H9 (cell line): ENCODE measurements around the gene B3GNT3. TPM values are rescaled to one million over a fixed set of nuclear protein-coding genes. Genes with fewer than 3 reads are reported as not detected.

Source experiments
- DNase-seq: peaks from one replicate; pipeline ENCODE4 v3.0.0-alpha.2; 2017
- H2AFZ ChIP-seq: one replicate; pipeline ENCODE4 v1.6.1; 2013; ENCODE audit warnings: mild to moderate bottlenecking, low read length, control low read depth, moderate library complexity
- H2AK5ac ChIP-seq: 2 replicates; pipeline ENCODE4 v1.6.1; 2013; ENCODE audit warnings: low read length, control low read depth, mixed read lengths; ENCODE audit not compliant: insufficient read length
- H2BK120ac ChIP-seq: one replicate; pipeline ENCODE4 v1.6.1; 2013; ENCODE audit warnings: low read depth, mild to moderate bottlenecking, low read length, control low read depth, inconsistent platforms; ENCODE audit not compliant: poor library complexity, severe bottlenecking
- H2BK12ac ChIP-seq: 2 replicates; pipeline ENCODE4 v1.6.1; 2013; ENCODE audit warnings: low read length, control low read depth, mixed read lengths, low read depth; ENCODE audit not compliant: insufficient read length
- H2BK15ac ChIP-seq: 2 replicates; pipeline ENCODE4 v1.6.1; 2013; ENCODE audit warnings: low read depth, low read length, control low read depth
- H2BK20ac ChIP-seq: one replicate; pipeline ENCODE4 v1.6.1; 2013; ENCODE audit warnings: low read depth, mild to moderate bottlenecking, low read length, control low read depth, inconsistent platforms; ENCODE audit not compliant: poor library complexity, severe bottlenecking
- H2BK5ac ChIP-seq: 2 replicates; pipeline ENCODE4 v1.6.1; 2013; ENCODE audit warnings: low read length, control low read depth, mixed read lengths; ENCODE audit not compliant: insufficient read length
- H3K14ac ChIP-seq: 2 replicates; pipeline ENCODE4 v1.6.1; 2013; ENCODE audit warnings: low read length, control low read depth; ENCODE audit not compliant: insufficient read depth
- H3K18ac ChIP-seq: 2 replicates; pipeline ENCODE4 v1.6.1; 2013; ENCODE audit warnings: low read depth, mild to moderate bottlenecking, mixed read lengths, low read length, control low read depth; ENCODE audit not compliant: insufficient read length
- H3K23ac ChIP-seq: 2 replicates; pipeline ENCODE4 v1.6.1; 2013; ENCODE audit warnings: low read length, control low read depth, mixed read lengths, low read depth; ENCODE audit not compliant: insufficient read length
- H3K23me2 ChIP-seq: 2 replicates; pipeline ENCODE4 v1.6.1; 2013; ENCODE audit warnings: low read depth, mild to moderate bottlenecking, mixed read lengths, low read length, control low read depth; ENCODE audit not compliant: insufficient read length, poor library complexity, severe bottlenecking
- H3K27ac ChIP-seq: 2 replicates; pipeline ENCODE4 v1.5.1; 2013; ENCODE audit warnings: low read length, control low read depth, mixed read lengths, low read depth; ENCODE audit not compliant: insufficient read length
- H3K27me3 ChIP-seq: 2 replicates; pipeline ENCODE4 v1.6.1; 2013; ENCODE audit warnings: low read length, control low read depth, inconsistent platforms; ENCODE audit not compliant: insufficient read depth
- H3K4ac ChIP-seq: 2 replicates; pipeline ENCODE4 v1.6.1; 2013; ENCODE audit warnings: low read depth, mild to moderate bottlenecking, control low read depth, inconsistent platforms, low read length, moderate library complexity
- H3K4me1 ChIP-seq: 2 replicates; pipeline ENCODE4 v1.6.1; 2013; ENCODE audit warnings: low read length, control low read depth, inconsistent platforms; ENCODE audit not compliant: insufficient read depth
- H3K4me2 ChIP-seq: 2 replicates; pipeline ENCODE4 v1.6.1; 2013; ENCODE audit warnings: low read length, control low read depth, mixed read lengths; ENCODE audit not compliant: insufficient read length, insufficient read depth
- H3K56ac ChIP-seq: 2 replicates; pipeline ENCODE4 v1.6.1; 2013; ENCODE audit warnings: low read depth, mild to moderate bottlenecking, mixed read lengths, low read length, control low read depth; ENCODE audit not compliant: insufficient read length
- H3K79me1 ChIP-seq: 2 replicates; pipeline ENCODE4 v1.6.1; 2013; ENCODE audit warnings: low read depth, mild to moderate bottlenecking, moderate library complexity, low read length, control low read depth, inconsistent platforms; ENCODE audit not compliant: insufficient read depth, poor library complexity, severe bottlenecking
- H3K79me2 ChIP-seq: 2 replicates; pipeline ENCODE4 v1.6.1; 2013; ENCODE audit warnings: low read length, control low read depth, inconsistent platforms; ENCODE audit not compliant: insufficient read depth
- H3K9ac ChIP-seq: 2 replicates; pipeline ENCODE4 v1.6.1; 2013; ENCODE audit warnings: low read length, control low read depth, mixed read lengths; ENCODE audit not compliant: insufficient read length; ENCODE audit errors: extremely low read depth
- H3K9me3 ChIP-seq: one replicate; pipeline ENCODE4 v1.6.1; 2013; ENCODE audit warnings: low read depth, low read length, inconsistent platforms; ENCODE audit not compliant: control insufficient read depth
- H3T11ph ChIP-seq: one replicate; pipeline ENCODE4 v1.6.1; 2013; ENCODE audit warnings: mild to moderate bottlenecking, low read length, control low read depth, inconsistent platforms
- H4K20me1 ChIP-seq: one replicate; pipeline ENCODE4 v1.6.1; 2013; ENCODE audit not compliant: control insufficient read depth, insufficient read length, insufficient read depth
- H4K5ac ChIP-seq: 2 replicates; pipeline ENCODE4 v1.6.1; 2013; ENCODE audit warnings: low read depth, mild to moderate bottlenecking, mixed read lengths, low read length, control low read depth; ENCODE audit not compliant: insufficient read length
- H4K8ac ChIP-seq: replicated peaks from 2 replicates; pipeline ENCODE4 v1.6.1; 2013; ENCODE audit warnings: low read length, control low read depth, mixed read lengths, low read depth; ENCODE audit not compliant: insufficient read length
- H4K91ac ChIP-seq: 2 replicates; pipeline ENCODE4 v1.6.1; 2013; ENCODE audit warnings: low read depth, mild to moderate bottlenecking, moderate library complexity, mixed read lengths, low read length, control low read depth; ENCODE audit not compliant: insufficient read length
- H3K27ac Mint-ChIP-seq, 3 experiments: 2 replicates in 2 of 3; 3 replicates in 1 of 3; pipeline ENCODE4 v1.8.0; 2020 to 2021; ENCODE audit warnings: mixed read lengths in 3 of 3, mild to moderate bottlenecking in 1 of 3, moderate library complexity in 1 of 3
- H3K27me3 Mint-ChIP-seq: 2 replicates; pipeline ENCODE4 v1.8.0; 2021; ENCODE audit warnings: low read depth, mild to moderate bottlenecking, moderate library complexity, mixed read lengths
- H3K36me3 Mint-ChIP-seq, 3 experiments: 2 replicates in 2 of 3; 3 replicates in 1 of 3; pipeline ENCODE4 v1.8.0; 2020 to 2021; ENCODE audit warnings: low read depth in 3 of 3, mixed read lengths in 3 of 3; ENCODE audit not compliant: insufficient read depth in 1 of 3
- H3K4me1 Mint-ChIP-seq, 2 experiments: 2 replicates each; pipeline ENCODE4 v1.8.0; 2020; ENCODE audit warnings: mixed read lengths in 2 of 2
- H3K4me3 Mint-ChIP-seq, 2 experiments: 2 replicates in 1 of 2; 3 replicates in 1 of 2; pipeline ENCODE4 v1.8.0; 2020 to 2021; ENCODE audit warnings: mild to moderate bottlenecking in 2 of 2, mixed read lengths in 2 of 2, moderate library complexity in 1 of 2
- H3K9me3 Mint-ChIP-seq, 2 experiments: 2 replicates in 1 of 2; 3 replicates in 1 of 2; pipeline ENCODE4 v1.8.0; 2020; ENCODE audit warnings: mild to moderate bottlenecking in 2 of 2, mixed read lengths in 2 of 2, moderate library complexity in 1 of 2
- CTCF ChIP-seq: fragments of 200-600 bp; sonication (generic); conservative IDR thresholded peaks from 3 replicates; pipeline ENCODE4 v1.8.0; 2021; ENCODE audit warnings: antibody characterized with exemption, mild to moderate bottlenecking
- WGBS: extraction: QIAGEN DNeasy Blood & Tissue Kit; methylation state at CpG from one replicate; pipeline ENCODE4 v1.1.7; 2013; ENCODE audit warnings: missing lambda C conversion rate, low lambda C conversion rate, mixed read lengths; ENCODE audit not compliant: insufficient read length; ENCODE audit errors: extremely low coverage; 5-methylcytosine and 5-hydroxymethylcytosine counted together
- total RNA-seq: library from RNA; stranded (reverse); gene quantifications from 2 replicates; pipeline ENCODE4 v1.2.1, GENCODE V29; 2021

The B3GNT3 gene
- total RNA-seq, 1 experiment from 2014 or later: 0.96 TPM

DNA sequence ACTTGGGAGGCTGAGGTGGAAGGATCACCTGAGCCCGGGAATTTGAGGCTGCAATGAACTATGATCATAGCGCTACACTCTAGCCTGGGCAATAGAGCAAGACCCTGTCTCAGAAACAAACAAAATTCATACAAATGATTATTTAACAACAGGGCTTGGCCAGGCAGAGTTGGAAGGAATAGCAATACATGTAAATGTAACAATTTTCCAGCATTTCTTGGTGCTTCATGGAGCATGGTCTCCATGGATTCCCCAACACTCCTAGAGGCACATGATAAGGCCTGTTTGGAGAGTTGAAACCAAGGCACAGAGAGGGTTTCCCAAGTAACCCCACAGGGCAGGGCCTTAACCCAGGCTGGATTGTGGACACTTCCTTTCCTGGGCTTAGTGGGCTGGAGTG, 16.2 kb downstream of the B3GNT3 start:
- no peak for DNase-seq
- Histone ChIP-seq H2BK120ac (no peak overlapping the region), H3T11ph (no peak overlapping the region), H3K23me2 (no peaks in the 10 kb centered on the region), H4K5ac (no peak overlapping the region), H3K56ac (no peak overlapping the region), H3K79me1 (no peaks in the 10 kb centered on the region), H2BK15ac (no peak overlapping the region), H3K27me3 (no peaks in the 10 kb centered on the region), H3K18ac (no peak overlapping the region), H3K9me3 (no peaks in the 10 kb centered on the region), H3K9ac (no peak overlapping the region), H3K23ac (no peak overlapping the region), H2AFZ (no peak overlapping the region), H4K8ac (peak overlapping the region; percentile 72), H2BK20ac (no peak overlapping the region), H2BK12ac (no peak overlapping the region), H3K4ac (no peak overlapping the region), H2AK5ac (no peak overlapping the region), H3K14ac (no peak overlapping the region; the same call in 1 of the 2 replicates), H3K79me2 (no peaks in the 10 kb centered on the region), H2BK5ac (no peak overlapping the region), H3K27ac (no peak overlapping the region), H4K20me1 (no peaks in the 10 kb centered on the region), H4K91ac (no peak overlapping the region), H3K4me1 (no peaks in the 10 kb centered on the region), H3K4me2 (no peak overlapping the region)
- Mint-ChIP-seq H3K27me3 (peaks cover 2% of the 10 kb centered on the region), H3K36me3 (no peaks in the 10 kb centered on the region), H3K4me3 (no peak overlapping the region), H3K4me1 (no peaks in the 10 kb centered on the region), H3K27ac (no peak overlapping the region), H3K9me3 (no peaks in the 10 kb centered on the region)
- no CpG with 5 or more reads among the region's 2 CpGs for WGBS
- TF ChIP-seq CTCF: no peak
